ENCODE data around the gene RBMS3. TPM values are rescaled to one million over a fixed set of nuclear protein-coding genes. Genes with fewer than 3 reads are reported as not detected.

RBMS3 gene
- total RNA-seq, 1 experiment from 2014 or later, result 7.4 TPM

GRCh38 chr3:29978036-29978435 is 697.2 kb downstream of the RBMS3 start:
- no peak overlapping the region for H3K4me3 ChIP-seq (ENCODE audit: low read depth, low read length)
- no TSS peak for BruUV-seq (replicated peaks)
- H3K36me3 ChIP-seq (ENCODE audit: control insufficient read depth, insufficient read depth, low read length), result no peaks in the 10 kb centered on the region

GRCh38 chr3:29991198-29991597 is 710.3 kb downstream of the RBMS3 start:
- no peak overlapping the region for H3K4me3 ChIP-seq (ENCODE audit: low read depth, low read length)
- intact Hi-C loops (cut with micrococcal nuclease; ENCODE audit: unreplicated experiment), result no loop called here
- no peaks in the 10 kb centered on the region for H3K27me3 ChIP-seq (replicated peaks; ENCODE audit: control insufficient read depth, insufficient read depth, low read length)
- no peaks in the 10 kb centered on the region for H3K36me3 ChIP-seq (ENCODE audit: control insufficient read depth, insufficient read depth, low read length)
- no peaks in the 10 kb centered on the region for H3K4me1 ChIP-seq
- H3K36me3 Mint-ChIP-seq (ENCODE audit: insufficient read depth, unreplicated experiment), result no peaks in the 10 kb centered on the region
- H3K27ac Mint-ChIP-seq (ENCODE audit: unreplicated experiment), result no peak overlapping the region
- H3K4me3 Mint-ChIP-seq (ENCODE audit: unreplicated experiment), result no peak overlapping the region
- BruUV-seq (replicated peaks), result no TSS peak
- no peaks in the 10 kb centered on the region; the same call in 1 of the 2 replicates for H3K9me3 ChIP-seq
- no peaks in the 10 kb centered on the region for H3K9me3 Mint-ChIP-seq (ENCODE audit: unreplicated experiment)
- no peaks in the 10 kb centered on the region for H3K27me3 Mint-ChIP-seq (ENCODE audit: insufficient read depth, unreplicated experiment)
- DNase-seq, result no peak
- CTCF ChIA-PET, result no interaction called here
- H3K4me1 Mint-ChIP-seq (ENCODE audit: low read depth, unreplicated experiment), result peaks cover 6% of the 10 kb centered on the region
- TF ChIP-seq CTCF (IDR thresholded peaks at IDR 0.05; ENCODE audit: insufficient read depth in 1 of 2, low read depth in 1 of 2, low read length in 1 of 2, severe bottlenecking in 1 of 2, unreplicated experiment in 1 of 2), result no peak
- POLR2A ChIA-PET, result no interaction called here

More at GRCh38 chr3:29978036-29978435, 697.2 kb downstream of the RBMS3 start:
- Mint-ChIP-seq H3K4me1 (ENCODE audit: low read depth, unreplicated experiment) (no peaks in the 10 kb centered on the region), H3K36me3 (ENCODE audit: insufficient read depth, unreplicated experiment) (no peaks in the 10 kb centered on the region), H3K27me3 (ENCODE audit: insufficient read depth, unreplicated experiment) (peaks cover 2% of the 10 kb centered on the region), H3K4me3 (ENCODE audit: unreplicated experiment) (no peak overlapping the region), H3K9me3 (ENCODE audit: unreplicated experiment) (peaks cover 13% of the 10 kb centered on the region), H3K27ac (ENCODE audit: unreplicated experiment) (no peak overlapping the region)
- no peaks in the 10 kb centered on the region for H3K27me3 ChIP-seq (replicated peaks; ENCODE audit: control insufficient read depth, insufficient read depth, low read length)
- no peak for TF ChIP-seq CTCF (IDR thresholded peaks at IDR 0.05; ENCODE audit: insufficient read depth in 1 of 2, low read depth in 1 of 2, low read length in 1 of 2, severe bottlenecking in 1 of 2, unreplicated experiment in 1 of 2)
- ChIA-PET CTCF (no interaction called here), POLR2A (no interaction called here)
- H3K9me3 ChIP-seq, result no peaks in the 10 kb centered on the region
- intact Hi-C loops (cut with micrococcal nuclease; ENCODE audit: unreplicated experiment), result no loop called here
- DNase-seq, result no peak
- H3K4me1 ChIP-seq, result no peaks in the 10 kb centered on the region

GRCh38 chr3:30002797-30003196 is 721.9 kb downstream of the RBMS3 start:
- no peak overlapping the region for H3K4me3 Mint-ChIP-seq (ENCODE audit: unreplicated experiment)
- no peak overlapping the region for H3K27ac Mint-ChIP-seq (ENCODE audit: unreplicated experiment)
- no peak for TF ChIP-seq CTCF (IDR thresholded peaks at IDR 0.05; ENCODE audit: insufficient read depth in 1 of 2, low read depth in 1 of 2, low read length in 1 of 2, severe bottlenecking in 1 of 2, unreplicated experiment in 1 of 2)
- H3K4me1 Mint-ChIP-seq (ENCODE audit: low read depth, unreplicated experiment), result no peaks in the 10 kb centered on the region
- ChIA-PET POLR2A (no interaction called here), CTCF (no interaction called here)
- intact Hi-C loops (cut with micrococcal nuclease; ENCODE audit: unreplicated experiment), result no loop called here
- Histone ChIP-seq H3K9me3 (no peaks in the 10 kb centered on the region), H3K4me1 (no peaks in the 10 kb centered on the region), H3K4me3 (ENCODE audit: low read depth, low read length) (no peak overlapping the region), H3K36me3 (ENCODE audit: control insufficient read depth, insufficient read depth, low read length) (no peaks in the 10 kb centered on the region), H3K27me3 (replicated peaks; ENCODE audit: control insufficient read depth, insufficient read depth, low read length) (no peaks in the 10 kb centered on the region)
- no peak for DNase-seq
- H3K9me3 Mint-ChIP-seq (ENCODE audit: unreplicated experiment), result no peaks in the 10 kb centered on the region
- no peaks in the 10 kb centered on the region for H3K27me3 Mint-ChIP-seq (ENCODE audit: insufficient read depth, unreplicated experiment)
- H3K36me3 Mint-ChIP-seq (ENCODE audit: insufficient read depth, unreplicated experiment), result no peaks in the 10 kb centered on the region
- BruUV-seq (replicated peaks), result no TSS peak

Data from Caco-2 (cell line).